ENCODE results near the gene SORCS2.

Gene SORCS2

DNA sequence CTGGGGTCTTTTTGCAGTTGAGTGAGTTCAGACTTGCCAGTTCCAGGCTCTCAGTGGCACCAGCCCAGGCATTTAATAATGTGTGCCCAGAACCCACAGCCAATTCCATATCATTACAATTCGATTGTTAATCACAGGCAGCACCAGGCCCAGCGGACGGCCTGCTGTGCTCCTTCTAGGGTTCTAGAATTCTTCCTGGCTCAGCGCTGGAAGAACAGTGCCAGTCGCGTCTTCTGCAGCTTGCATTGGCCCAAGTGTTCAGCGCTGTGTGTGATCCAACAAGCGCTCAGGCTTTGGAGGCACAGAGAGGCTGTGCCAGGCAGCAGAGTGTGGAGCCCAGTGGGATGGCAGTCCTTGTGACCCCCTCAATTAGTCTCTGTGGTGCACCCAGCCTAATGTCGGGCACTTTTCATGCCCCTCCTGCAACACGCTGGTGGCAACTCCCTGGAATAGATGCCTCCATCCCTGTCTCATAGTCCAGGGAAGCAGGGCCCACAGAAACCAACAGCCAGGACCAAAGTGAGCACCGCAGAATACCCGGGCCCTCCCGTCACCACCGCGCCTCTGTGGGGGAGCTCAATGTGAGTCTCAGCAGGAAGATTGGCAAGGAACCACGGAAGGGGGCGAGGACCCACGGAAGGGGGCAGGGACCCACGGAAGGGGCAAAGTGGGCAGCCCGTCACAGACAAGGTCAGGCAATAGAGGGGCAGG, 554.2 kb downstream of the SORCS2 start:
- DNase-seq (ENCODE audit: low read depth in 2 of 2) = no peak

DNA sequence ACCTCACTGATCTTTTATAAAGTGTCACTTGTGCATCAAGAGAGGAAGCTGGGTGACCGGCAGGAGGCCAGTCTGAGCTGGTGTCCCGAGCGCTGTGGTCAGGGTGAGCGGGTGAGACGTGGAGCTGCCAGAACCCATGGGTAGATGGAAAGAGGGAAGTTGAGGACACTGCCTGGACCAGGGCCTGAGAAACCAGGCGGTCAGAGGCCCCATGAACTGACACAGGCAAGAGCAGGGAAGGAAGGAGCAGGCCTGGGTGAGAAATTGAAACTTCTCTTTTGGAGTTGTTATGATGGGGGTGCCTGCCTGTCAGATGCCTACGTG, 554.7 kb downstream of the SORCS2 start:
- no peak for DNase-seq (ENCODE audit: low read depth in 2 of 2)

DNA sequence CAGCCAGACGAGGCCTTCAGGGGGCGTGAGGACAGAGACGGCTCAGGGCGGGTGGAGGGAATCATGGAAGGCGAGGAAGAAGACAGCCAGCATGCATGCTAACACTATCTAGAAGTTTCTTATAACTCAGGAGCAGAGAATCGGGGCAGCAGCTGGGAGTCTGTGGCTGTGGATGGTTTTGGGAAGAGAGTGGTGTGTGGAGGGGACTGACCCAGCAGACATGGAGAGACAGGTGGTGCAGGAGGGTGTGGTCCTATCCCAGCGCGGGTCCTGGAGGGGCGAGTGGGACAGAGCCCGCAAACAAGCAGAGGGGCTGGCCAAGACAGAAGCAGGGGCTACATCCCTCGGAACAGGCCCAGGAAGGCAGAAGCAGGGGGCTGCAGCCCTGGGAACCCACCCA, 555.2 kb downstream of the SORCS2 start:
- DNase-seq (ENCODE audit: low read depth in 2 of 2) = no peak

DNA sequence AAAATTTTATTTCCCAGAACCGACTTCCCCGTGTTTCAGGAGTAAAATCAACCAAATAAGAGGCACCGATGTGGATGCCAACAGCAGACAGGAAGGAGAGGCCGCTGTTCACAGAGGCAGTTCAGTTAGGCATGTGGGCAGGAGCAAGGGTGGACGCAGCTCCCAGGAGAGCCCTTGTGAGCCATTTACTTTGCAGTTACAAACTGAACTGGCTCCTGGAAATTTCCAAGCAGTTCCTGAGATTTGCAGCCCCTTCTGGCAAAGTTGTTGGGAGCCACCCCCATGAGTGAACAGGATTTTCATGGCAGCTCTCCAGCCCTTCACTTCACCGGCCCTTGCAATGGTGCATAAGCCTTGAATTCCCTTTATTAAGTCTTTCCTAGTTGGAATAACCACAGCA, 558.2 kb downstream of the SORCS2 start:
- no peak for DNase-seq (ENCODE audit: low read depth in 2 of 2)

DNA sequence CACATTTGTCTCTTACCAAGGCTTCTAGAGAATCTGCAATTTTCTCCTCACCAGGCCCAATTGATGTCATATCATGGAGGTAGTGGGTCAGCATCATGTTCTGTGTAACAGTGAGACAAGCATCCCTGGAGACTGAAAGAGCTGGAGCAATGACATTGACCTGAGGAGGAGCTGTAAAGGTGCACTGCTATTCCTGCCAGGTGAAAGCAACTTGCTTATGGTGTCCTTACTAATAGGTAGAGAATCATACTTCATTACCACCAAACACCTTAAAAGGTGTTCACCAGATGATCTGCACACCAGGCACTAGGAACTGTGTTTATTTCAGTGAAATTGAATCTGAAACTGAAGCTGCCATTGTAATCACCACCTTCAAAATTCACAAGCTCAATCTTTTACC, 558.6 kb downstream of the SORCS2 start:
- DNase-seq (ENCODE audit: low read depth in 2 of 2) = no peak

DNA sequence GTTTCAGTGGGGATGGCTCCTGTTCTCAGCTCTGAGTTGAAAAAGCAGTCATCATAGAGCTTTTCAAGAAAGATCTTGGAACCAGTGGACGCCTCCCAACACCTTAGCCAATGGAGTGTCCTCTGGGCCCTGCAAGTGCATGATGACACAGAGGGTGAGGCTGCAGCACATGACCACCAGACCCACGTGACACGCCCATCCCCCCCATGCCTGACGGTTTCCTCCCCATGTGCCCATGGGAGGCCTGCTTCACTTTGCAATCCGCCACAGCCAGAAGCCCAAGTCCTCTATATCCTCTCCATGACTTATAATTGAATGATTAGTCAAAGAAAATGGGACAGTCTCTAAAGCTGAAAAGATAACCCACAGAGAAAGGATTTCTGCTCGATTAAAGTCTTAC, 560.3 kb downstream of the SORCS2 start:
- DNase-seq (ENCODE audit: low read depth in 2 of 2) = no peak

DNA sequence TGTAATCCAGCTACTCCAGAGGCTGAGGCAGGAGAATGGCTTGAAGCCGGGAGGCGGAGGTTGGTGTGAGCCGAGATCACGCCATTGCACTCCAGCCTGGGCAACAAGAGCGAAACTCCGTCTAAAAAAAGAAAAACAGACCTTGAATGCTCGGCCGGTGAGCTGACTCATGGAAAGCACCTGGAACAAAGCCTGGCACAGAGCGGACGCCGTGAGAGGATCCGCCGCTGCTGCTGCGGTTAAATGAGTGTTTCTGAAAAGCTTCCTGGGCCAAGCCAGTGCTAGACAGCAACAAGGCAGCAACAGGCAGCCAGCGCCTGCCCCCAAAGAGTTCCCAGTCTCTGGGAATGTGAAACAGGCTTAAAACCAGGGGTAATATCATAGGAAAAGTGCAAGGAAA, 560.9 kb downstream of the SORCS2 start:
- DNase-seq (ENCODE audit: low read depth in 2 of 2) = no peak

DNA sequence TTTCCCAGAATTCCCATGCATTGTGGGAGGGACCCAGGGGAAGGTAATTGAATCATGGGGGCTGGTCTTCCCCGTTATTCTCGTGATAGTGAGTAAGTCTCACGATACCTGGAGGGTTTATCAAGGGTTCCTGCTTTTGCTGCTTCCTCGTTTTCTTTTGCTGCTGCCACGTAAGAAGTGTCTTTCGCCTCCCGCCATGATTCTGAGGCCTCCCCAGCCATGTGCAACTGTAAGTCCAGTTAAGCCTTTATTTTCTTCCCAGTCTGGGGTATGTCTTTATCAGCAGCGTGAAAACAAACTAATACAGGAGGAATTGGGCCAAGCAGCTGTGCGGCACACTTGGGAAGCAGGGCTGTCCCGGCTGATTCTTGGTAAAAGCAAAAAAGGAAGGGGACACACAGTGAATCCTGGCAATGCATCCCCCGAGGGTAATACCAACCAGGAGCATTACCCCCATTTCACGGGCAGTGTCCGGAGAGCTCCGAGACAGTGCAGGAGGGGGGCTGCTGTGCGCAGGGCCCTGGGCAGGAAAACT, 561.7 kb downstream of the SORCS2 start:
- no peak for DNase-seq (ENCODE audit: low read depth in 2 of 2)

DNA sequence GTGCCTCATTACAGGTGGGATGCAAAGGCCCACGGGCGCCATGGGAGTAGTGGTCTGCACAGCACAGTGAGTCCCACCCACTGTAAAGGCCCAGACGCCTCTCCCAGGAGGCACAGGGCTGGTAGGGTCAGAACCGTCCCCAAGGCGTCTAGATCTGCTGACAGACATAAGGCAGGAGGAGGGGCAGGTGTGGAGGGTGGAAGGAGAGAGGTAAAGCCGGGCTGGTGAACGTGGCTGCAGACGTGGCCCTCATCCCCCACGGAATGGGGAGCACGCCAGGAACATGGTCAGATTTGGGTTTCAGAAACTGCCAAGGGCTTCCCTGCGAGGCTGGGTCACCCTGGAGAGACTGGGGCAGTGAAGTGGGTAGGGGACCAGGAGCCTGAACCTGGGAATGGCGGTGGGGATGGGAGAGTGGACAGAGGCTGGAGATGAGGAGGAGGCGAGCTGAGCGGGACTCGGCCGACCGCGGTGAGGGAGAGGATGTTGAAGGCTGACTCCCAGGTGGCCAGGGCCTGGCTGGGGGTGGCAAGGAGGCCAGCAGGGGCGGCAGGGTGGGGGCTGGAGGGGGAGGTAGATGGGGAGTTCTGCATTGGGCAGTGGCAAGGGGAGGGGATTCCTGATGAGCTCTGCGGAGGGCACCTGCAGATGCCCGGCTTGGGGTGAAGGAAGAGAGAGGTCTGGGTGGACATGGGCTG, 562.4 kb downstream of the SORCS2 start:
- DNase-seq (ENCODE audit: low read depth in 2 of 2) = no peak

DNA sequence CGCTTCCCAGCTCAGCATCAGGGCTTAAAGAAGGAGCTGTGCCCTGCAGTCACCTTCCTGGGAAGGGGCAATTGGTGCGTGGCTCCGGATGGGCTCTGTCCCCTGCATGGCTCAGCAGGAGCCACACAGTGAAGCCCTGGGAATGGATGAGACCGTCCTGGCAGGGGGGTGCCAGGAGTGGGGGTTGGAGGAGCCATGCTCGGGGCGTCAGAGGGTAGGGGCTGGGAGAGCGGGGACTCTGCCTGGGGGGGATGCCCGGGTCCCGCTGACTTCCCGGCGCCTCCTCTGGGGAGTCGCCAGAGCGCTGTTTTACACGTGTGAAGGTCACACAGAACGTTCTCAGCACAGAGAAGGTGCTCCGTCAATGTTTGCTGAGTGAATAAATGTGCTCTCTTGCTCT, 563.2 kb downstream of the SORCS2 start:
- no peak for DNase-seq (ENCODE audit: low read depth in 2 of 2)

DNA sequence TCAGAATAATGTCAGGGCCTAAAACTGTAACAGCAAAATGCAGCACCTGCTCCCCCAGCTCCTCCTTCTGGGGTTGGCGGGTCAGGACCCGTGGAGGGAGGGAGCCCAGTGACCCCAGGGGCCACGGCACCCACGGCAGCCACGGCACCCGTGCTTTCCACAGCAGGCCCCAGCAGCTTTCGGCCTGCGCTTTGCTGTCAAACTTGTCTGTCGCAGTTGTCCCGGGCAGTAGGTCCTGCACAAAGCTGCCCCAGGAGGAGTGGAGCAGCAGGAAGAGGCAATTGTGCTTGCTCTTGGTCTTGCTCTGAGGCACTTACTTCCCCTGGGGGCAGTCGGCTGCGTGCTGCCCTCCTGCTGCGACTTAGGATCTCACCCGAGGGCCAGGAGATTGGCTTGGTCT, 563.7 kb downstream of the SORCS2 start:
- DNase-seq (ENCODE audit: low read depth in 2 of 2) = no peak

DNA sequence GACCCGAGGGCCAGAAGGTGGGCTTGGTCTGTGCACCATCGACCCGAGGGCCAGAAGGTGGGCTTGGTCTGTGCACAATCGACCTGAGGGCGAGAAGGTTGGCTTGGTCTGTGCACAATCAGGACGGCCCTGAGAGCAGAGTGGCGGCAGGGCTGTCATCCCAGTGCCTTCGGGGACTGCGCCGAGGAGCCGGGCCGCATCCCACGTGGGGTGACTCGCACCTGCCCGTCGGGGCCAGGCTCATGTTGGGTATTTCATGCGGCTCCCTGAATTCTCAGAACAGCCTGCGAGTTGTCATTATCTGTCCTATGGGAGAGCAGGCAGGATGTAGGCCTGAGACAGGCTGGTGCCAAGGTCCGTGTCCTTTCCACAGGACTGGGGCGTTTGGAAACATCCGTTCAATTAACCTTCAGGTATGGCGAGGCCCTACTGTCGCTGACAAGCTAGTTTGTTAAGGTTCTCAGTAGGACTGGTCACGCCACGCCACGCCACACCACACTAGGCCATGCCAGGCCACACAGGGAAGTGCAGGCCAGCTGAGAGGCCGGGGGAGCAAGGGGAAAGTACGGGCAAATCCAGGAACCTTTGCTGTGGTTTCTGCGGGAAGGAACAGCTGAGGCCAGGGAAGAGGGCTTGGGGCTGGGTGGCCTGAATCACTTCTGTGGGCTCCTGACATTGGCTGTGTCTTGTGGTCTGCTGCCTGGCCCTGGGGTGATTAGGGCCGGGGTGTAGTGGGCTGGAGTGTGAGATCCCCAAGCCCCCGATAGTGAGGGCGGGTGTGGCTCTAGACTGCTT, 564.4 kb downstream of the SORCS2 start:
- no peak for DNase-seq (ENCODE audit: low read depth in 2 of 2)

DNA sequence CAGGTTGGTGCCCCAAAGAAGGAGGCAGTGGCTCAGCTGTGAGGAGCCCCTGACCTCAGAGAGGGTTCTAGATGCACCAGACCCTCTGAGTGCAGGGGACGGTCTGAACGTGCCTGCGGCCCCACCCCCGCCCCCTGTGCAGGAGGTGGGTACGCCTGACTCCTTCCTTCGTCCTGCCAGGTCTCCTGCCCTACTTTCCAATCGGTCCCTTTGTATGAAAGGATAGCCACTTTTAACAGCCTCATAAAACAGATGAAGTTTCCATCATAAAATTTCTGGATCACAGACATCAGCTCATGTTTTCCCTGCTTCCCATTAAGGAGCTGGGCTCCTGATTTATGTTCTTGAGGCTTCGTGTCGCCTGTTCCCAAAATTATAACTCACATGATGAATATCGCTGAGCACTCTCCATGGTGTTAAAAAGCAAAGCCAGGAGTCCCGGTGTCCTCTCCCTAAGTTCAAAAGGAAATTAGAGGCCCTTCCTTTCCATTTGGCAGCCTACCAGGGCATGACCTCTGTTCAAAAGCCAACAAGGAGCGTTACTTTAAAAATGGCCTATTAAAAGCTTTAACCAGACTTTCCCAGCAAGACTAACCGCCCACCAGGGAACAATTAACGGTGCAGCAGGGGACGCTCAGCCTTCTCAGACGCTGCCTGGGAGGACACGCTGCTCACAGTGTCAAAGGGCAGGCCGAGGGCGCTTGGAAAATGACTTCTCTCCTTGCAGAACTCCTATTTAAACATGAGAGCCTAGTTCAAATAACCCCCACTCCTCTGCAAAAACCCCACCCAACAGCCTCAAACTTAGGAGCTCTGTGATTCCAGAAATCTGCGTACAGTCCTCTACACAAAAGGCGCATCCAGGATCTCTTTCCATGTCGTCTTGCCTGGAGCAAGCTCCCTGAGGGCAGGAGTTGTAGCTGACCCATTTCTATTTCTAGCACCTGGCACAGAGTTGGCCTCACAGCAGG, 565.4 kb downstream of the SORCS2 start:
- no peak for DNase-seq (ENCODE audit: low read depth in 2 of 2)

DNA sequence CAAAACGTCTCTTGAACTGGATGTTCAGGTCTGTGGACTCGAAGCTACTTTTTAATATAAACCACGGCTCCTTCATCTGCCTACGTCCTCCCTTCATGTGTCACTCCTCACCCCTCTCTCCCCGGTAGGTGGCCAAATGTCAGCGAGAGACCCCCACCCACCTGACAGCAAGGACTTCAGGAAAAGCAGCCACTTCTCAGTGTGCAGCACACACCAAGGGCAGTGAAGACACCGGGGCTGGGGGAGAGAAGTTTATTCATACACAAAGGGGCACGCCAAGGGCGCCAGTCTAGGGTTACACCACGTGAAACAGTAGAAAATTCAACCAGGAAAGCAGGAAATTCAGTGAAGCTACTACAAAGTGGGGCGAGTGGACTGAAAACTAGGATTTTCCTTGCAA, 566.1 kb downstream of the SORCS2 start:
- no peak for DNase-seq (ENCODE audit: low read depth in 2 of 2)

DNA sequence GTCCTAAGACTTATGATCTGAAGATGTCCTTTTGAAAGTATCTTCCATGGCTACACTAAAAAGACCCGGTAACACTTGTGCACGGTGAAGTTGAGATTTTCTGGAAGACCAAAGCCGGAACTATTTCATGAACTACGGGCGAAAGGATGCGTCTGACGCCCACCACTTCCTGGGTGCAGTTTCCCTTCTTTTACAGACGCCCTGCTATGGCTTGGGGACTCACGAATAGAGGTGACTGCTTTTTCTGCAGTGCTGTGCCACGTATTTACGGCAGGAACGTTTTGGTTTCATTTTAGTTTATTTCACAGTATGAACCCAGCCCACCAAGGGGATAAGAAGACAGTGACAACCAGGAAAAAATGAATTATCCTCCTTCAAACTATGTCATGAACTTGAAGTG, 566.9 kb downstream of the SORCS2 start:
- DNase-seq (ENCODE audit: low read depth in 2 of 2) = peak; percentile 47 to 57

DNA sequence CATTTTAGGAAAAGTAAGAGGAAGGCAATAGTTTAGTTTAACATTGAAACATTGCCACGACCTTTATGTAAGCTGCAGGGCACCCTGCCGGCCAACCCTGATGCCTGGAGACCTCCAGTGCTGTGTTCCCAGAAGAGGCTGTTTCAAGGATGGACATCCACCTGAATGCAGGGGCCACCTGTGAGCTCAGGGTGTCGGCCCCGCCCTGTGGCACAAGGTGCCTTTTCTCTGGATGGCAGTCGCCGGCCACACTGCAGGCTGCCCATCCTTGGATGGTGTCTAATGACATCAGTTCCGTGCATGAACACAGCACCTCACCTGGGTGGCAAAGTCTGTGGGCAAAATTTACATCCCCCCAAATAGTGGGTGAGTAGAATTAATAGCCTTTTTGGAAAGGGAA, 567.3 kb downstream of the SORCS2 start:
- DNase-seq (ENCODE audit: low read depth in 2 of 2) = no peak

DNA sequence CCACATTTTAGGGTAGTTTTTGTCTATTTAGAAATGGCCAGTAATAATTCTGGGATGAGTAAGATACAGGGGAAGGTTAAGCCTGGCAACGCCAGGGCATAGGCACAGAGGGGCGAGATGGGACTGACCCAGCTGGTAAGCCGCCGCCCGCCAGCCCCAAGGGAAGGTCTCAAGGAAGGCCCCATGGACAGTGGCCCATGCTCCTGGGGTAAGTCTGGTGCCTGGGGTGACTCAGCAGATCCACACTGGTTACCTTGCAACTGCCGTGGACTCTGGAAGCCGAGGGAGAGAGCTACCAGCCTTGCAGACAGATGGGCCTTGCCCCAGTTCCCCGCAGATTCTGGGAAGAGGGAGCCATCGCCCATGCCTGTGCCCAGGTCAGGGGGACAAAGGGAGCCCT, 567.9 kb downstream of the SORCS2 start:
- no peak for DNase-seq (ENCODE audit: low read depth in 2 of 2)

DNA sequence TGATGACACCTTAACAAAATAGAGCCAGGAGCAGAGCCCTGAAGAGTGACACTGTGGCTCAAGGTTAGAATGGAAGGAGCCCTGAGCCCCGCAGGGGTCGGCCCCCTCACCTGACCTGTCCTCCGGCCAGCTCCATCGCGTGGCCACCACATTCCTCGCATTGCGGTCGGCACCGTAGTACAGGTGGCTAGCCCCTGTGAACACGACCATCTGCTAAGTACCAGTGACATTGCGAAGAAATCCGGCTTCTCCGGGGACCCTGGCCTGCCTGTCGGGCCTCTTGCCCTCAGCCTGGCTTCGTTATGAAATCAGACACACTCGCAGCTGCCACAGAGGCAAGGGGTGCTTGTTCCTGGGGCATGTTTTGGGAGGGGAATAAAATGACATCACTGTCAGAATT, 568.4 kb downstream of the SORCS2 start:
- no peak for DNase-seq (ENCODE audit: low read depth in 2 of 2)

DNA sequence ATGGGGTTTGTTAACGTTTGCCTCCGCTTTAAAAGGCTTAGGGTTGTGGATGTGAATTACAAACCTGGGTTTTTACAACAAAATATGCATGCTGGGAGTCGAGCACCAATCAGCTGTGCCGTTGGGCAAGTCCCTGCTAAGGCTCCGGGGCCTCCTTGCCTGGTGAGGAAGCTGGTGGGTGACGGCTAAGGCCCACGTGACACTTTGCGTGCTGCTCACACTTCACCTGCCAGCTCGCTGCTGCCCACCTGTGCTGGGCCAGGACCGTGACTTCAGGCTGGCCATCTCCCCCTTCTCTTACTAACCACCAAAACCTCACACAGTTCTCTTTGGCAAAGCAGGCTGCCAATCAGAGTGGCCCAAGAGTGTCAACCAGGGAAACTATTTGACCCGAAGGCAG, 569.0 kb downstream of the SORCS2 start:
- no peak for DNase-seq (ENCODE audit: low read depth in 2 of 2)

DNA sequence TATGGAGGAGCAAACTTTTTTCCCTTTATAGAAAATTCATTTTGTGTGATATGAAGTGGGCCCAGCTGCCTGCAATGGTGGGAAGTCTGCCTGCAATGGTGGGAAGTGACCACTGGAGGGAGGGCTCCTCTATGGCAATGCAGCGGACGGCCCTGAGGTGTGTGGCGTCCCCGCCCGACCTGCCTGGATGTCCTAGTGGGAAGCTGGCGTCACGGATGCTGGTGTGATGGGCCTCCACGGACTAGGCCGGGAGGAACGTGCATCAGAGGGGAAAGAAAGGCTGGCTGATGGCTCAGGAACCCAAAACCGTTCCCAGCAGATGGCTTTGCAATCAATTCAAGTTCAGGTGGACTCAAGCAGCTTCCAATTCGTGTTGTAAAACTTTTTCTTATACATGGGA, 569.4 kb downstream of the SORCS2 start:
- peak; percentile 31 to 41 for DNase-seq (ENCODE audit: low read depth in 2 of 2)

DNA sequence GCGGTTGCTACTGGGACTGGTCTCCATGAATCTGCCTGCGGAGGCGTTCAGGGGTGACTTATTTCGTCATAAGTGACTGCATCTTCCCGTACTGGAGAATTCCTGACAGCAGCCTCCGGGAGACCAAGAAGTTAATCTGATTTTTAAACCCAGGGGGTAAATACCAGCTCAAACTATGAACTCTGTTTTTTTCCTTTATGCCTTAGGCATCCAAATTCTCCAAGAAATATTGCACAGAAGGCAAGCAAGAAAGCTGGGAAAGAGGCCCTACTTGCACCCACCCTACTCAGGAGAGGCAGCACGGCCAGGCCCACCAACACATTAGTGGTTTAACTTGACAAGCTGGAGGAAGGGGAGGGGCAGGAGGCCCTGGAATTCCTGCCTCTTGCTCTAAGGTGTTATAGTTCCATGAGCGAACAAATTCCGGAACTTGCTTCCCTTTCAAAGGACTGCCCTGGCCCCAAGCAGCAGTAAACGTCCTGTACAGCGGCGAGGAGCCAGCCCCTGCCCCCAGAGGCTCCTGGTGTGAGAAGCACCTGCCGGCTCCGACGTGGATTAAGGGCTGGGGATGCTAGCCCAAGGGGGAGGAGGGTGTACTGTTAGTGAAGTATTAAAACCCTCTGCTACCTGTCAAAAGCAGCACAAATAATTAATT, 570.2 kb downstream of the SORCS2 start:
- no peak for DNase-seq (ENCODE audit: low read depth in 2 of 2)
